Adipocyte (in vitro differentiated cells): ENCODE measurements around the gene NDUFA9.

Experiments
- DNase-seq: peaks from one replicate; pipeline ENCODE4 v3.0.0-alpha.2; 2015; ENCODE audit warnings: low read depth
- H3K27me3 ChIP-seq: replicated peaks from 2 replicates; pipeline ENCODE4 v1.7.0; 2013; ENCODE audit warnings: mild to moderate bottlenecking, low read length, moderate library complexity; ENCODE audit not compliant: control insufficient read depth, insufficient read depth
- H3K36me3 ChIP-seq: 2 replicates; pipeline ENCODE4 v1.7.0; 2013; ENCODE audit warnings: low read length, mild to moderate bottlenecking, moderate library complexity; ENCODE audit not compliant: control insufficient read depth, insufficient read depth, severe bottlenecking
- H3K4me1 ChIP-seq: 2 replicates; pipeline ENCODE4 v1.7.0; 2013; ENCODE audit warnings: mild to moderate bottlenecking, low read length, moderate library complexity; ENCODE audit not compliant: control insufficient read depth, insufficient read depth
- H3K4me3 ChIP-seq: 2 replicates; pipeline ENCODE4 v1.7.0; 2013; ENCODE audit warnings: mild to moderate bottlenecking, low read length, moderate library complexity
- H3K9ac ChIP-seq: 2 replicates; pipeline ENCODE4 v1.7.0; 2013; ENCODE audit warnings: mild to moderate bottlenecking, low read length, moderate library complexity
- H3K9me3 ChIP-seq: 2 replicates; pipeline ENCODE4 v1.7.0; 2013; ENCODE audit warnings: mild to moderate bottlenecking, low read length, moderate library complexity; ENCODE audit not compliant: control insufficient read depth

Gene NDUFA9

GRCh38 chr12:4630262-4630661 is 18.7 kb upstream of the NDUFA9 start:
- no peak overlapping the region for H3K4me3 ChIP-seq

GRCh38 chr12:4643747-4644146 is 5.2 kb upstream of the NDUFA9 start:
- Histone ChIP-seq H3K4me3 (no peak overlapping the region), H3K9me3 (no peaks in the 10 kb centered on the region), H3K27me3 (no peaks in the 10 kb centered on the region), H3K9ac (no peak overlapping the region), H3K4me1 (peaks cover 6% of the 10 kb centered on the region), H3K36me3 (no peaks in the 10 kb centered on the region)
- no peak for DNase-seq

More at GRCh38 chr12:4630262-4630661, 18.7 kb upstream of the NDUFA9 start:
- H3K9ac ChIP-seq, result no peak overlapping the region
- peaks cover 3% of the 10 kb centered on the region for H3K9me3 ChIP-seq
- no peaks in the 10 kb centered on the region for H3K36me3 ChIP-seq
- no peak for DNase-seq
- H3K4me1 ChIP-seq, result no peaks in the 10 kb centered on the region
- peaks cover 12% of the 10 kb centered on the region for H3K27me3 ChIP-seq

GRCh38 chr12:4645023-4645422 is 3.9 kb upstream of the NDUFA9 start:
- Histone ChIP-seq H3K27me3 (no peaks in the 10 kb centered on the region), H3K9ac (no peak overlapping the region), H3K36me3 (no peaks in the 10 kb centered on the region), H3K4me1 (peaks cover 11% of the 10 kb centered on the region), H3K4me3 (no peak overlapping the region), H3K9me3 (no peaks in the 10 kb centered on the region)
- no peak for DNase-seq

- Histone ChIP-seq H3K9me3 (no peaks in the 10 kb centered on the region), H3K9ac (peak overlapping the region; percentile 95), H3K27me3 (no peaks in the 10 kb centered on the region), H3K4me3 (peak overlapping the region; percentile 96), H3K36me3 (no peaks in the 10 kb centered on the region), H3K4me1 (peaks cover 18% of the 10 kb centered on the region)
- no peak for DNase-seq
Measured at GRCh38 chr12:4648104-4648500, 812 bp upstream of the NDUFA9 start.

- Histone ChIP-seq H3K9ac (peak overlapping the region; percentile 95), H3K4me1 (peaks cover 21% of the 10 kb centered on the region), H3K27me3 (no peaks in the 10 kb centered on the region), H3K36me3 (peaks cover 1% of the 10 kb centered on the region), H3K9me3 (no peaks in the 10 kb centered on the region), H3K4me3 (peak overlapping the region; percentile 96)
- DNase-seq, result no peak
Measured at GRCh38 chr12:4649358-4649661, 396 bp downstream of the NDUFA9 start.

- Histone ChIP-seq H3K4me3 (no peak overlapping the region), H3K4me1 (peaks cover 16% of the 10 kb centered on the region), H3K9me3 (no peaks in the 10 kb centered on the region), H3K27me3 (no peaks in the 10 kb centered on the region), H3K9ac (no peak overlapping the region), H3K36me3 (peaks cover 41% of the 10 kb centered on the region)
- no peak for DNase-seq
Measured at GRCh38 chr12:4653257-4653656, 4.3 kb downstream of the NDUFA9 start.

- no peak overlapping the region for H3K4me3 ChIP-seq
- H3K9me3 ChIP-seq, result no peaks in the 10 kb centered on the region
- H3K27me3 ChIP-seq, result no peaks in the 10 kb centered on the region
- H3K4me1 ChIP-seq, result peaks cover 16% of the 10 kb centered on the region
- DNase-seq, result no peak
- H3K36me3 ChIP-seq, result peaks cover 44% of the 10 kb centered on the region
- no peak overlapping the region for H3K9ac ChIP-seq
Measured at GRCh38 chr12:4653691-4654090, 4.8 kb downstream of the NDUFA9 start.

GRCh38 chr12:4663971-4664505 is 15.1 kb downstream of the NDUFA9 start:
- peaks cover 90% of the 10 kb centered on the region for H3K36me3 ChIP-seq
- H3K4me1 ChIP-seq, result peaks cover 11% of the 10 kb centered on the region
- no peak overlapping the region for H3K4me3 ChIP-seq
- peak; percentile 69 for DNase-seq
- no peaks in the 10 kb centered on the region for H3K27me3 ChIP-seq
- peak overlapping the region; percentile 19 for H3K9ac ChIP-seq
- H3K9me3 ChIP-seq, result no peaks in the 10 kb centered on the region

GRCh38 chr12:4665236-4665635 is 16.3 kb downstream of the NDUFA9 start:
- H3K9me3 ChIP-seq, result no peaks in the 10 kb centered on the region
- no peak overlapping the region for H3K4me3 ChIP-seq
- H3K36me3 ChIP-seq, result peaks cover 90% of the 10 kb centered on the region
- no peaks in the 10 kb centered on the region for H3K27me3 ChIP-seq
- H3K9ac ChIP-seq, result no peak overlapping the region
- no peak for DNase-seq
- peaks cover 11% of the 10 kb centered on the region for H3K4me1 ChIP-seq

GRCh38 chr12:4679711-4680110 is 30.8 kb downstream of the NDUFA9 start:
- H3K4me1 ChIP-seq, result no peaks in the 10 kb centered on the region
- no peak overlapping the region for H3K4me3 ChIP-seq
- DNase-seq, result no peak
- H3K36me3 ChIP-seq, result peaks cover 29% of the 10 kb centered on the region
- H3K9ac ChIP-seq, result no peak overlapping the region
- no peaks in the 10 kb centered on the region for H3K9me3 ChIP-seq
- H3K27me3 ChIP-seq, result no peaks in the 10 kb centered on the region

- no peaks in the 10 kb centered on the region for H3K9me3 ChIP-seq
- no peak overlapping the region for H3K9ac ChIP-seq
- peaks cover 47% of the 10 kb centered on the region for H3K36me3 ChIP-seq
- DNase-seq, result no peak
- H3K27me3 ChIP-seq, result no peaks in the 10 kb centered on the region
- no peaks in the 10 kb centered on the region for H3K4me1 ChIP-seq
- no peak overlapping the region for H3K4me3 ChIP-seq
Measured at GRCh38 chr12:4681732-4682131, 32.8 kb downstream of the NDUFA9 start.

GRCh38 chr12:4685317-4685716 is 36.4 kb downstream of the NDUFA9 start:
- H3K36me3 ChIP-seq, result peaks cover 69% of the 10 kb centered on the region
- no peaks in the 10 kb centered on the region for H3K4me1 ChIP-seq
- DNase-seq, result no peak
- no peaks in the 10 kb centered on the region for H3K9me3 ChIP-seq
- H3K9ac ChIP-seq, result no peak overlapping the region
- H3K4me3 ChIP-seq, result no peak overlapping the region
- H3K27me3 ChIP-seq, result no peaks in the 10 kb centered on the region
